ENCODE measurements around the gene TCF4. TPM values are rescaled to one million over a fixed set of nuclear protein-coding genes. Genes with fewer than 3 reads are reported as not detected.

Gene TCF4
- total and polyA plus RNA-seq, 2 donors (not counting 3 experiments of a cell fraction or from before 2014, with no cell fraction given): 183 to 390 TPM

DNA sequence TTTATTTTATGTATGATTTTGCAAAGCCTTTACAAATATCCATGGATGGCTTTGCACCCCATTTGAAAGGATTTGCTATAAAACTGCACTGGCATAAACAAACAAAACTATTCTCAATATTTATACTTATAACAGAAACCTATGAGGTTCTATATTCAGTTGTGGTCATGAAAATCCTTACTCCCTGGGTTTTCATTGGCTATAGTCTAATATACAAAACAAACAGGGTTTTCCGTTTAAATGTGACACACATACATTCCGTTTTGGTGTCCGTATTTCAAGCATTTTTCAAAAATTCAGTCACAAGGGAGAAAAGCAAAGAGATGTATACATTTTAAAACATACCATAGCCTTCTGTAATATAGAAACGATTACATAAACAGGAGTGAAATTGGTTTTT is 100.0 kb downstream of the TCF4 start:
- Histone ChIP-seq H3K4me3 (replicated peaks in 1 of 3; ENCODE audit: insufficient read depth in 1 of 3, low read depth in 1 of 3, low read length in 3 of 3) (no peak overlapping the region), H3K79me2 (ENCODE audit: control insufficient read depth, insufficient read depth, low read length) (peaks cover 60% of the 10 kb centered on the region), H3K27ac (ENCODE audit: insufficient read depth, low read depth, low read length) (no peak overlapping the region), H3K36me3 (ENCODE audit: control insufficient read depth in 2 of 2, extremely low read depth in 1 of 2, insufficient read depth in 2 of 2, low read length in 2 of 2) (no peaks in the 10 kb centered on the region), H3K9me1 (replicated peaks; ENCODE audit: control insufficient read depth, extremely low read depth, insufficient read depth, low read length) (no peaks in the 10 kb centered on the region), H3K9me3 (replicated peaks; ENCODE audit: control insufficient read depth, insufficient read depth, low read length) (no peaks in the 10 kb centered on the region), H4K20me1 (replicated peaks; ENCODE audit: control insufficient read depth, extremely low read depth, insufficient read depth, low read length) (peaks cover 2% of the 10 kb centered on the region), H3K4me1 (ENCODE audit: control insufficient read depth, extremely low read depth, insufficient read depth, low read length) (peaks cover 20% of the 10 kb centered on the region), H3K4me2 (ENCODE audit: insufficient read depth, low read length) (no peak overlapping the region), H3K27me3 (ENCODE audit: control insufficient read depth in 2 of 2, insufficient read depth in 2 of 2, low read length in 2 of 2) (no peaks in the 10 kb centered on the region), H3K9ac (replicated peaks; ENCODE audit: extremely low read depth, insufficient read depth, low read length) (no peak overlapping the region), H2AFZ (ENCODE audit: low read depth, low read length) (no peak overlapping the region)
- ChIA-PET POLR2A (no interaction called here), CTCF (interaction anchor here (1.5 to 1.6 kb wide), 2 partner anchors 23 to 294 kb away, joined by 3 to 4 read pairs; no protein-coding TSS in a partner anchor)
- DNase-seq (ENCODE audit: low read depth, low spot score): no peak
- FAIRE-seq: no peak
- intact Hi-C loops (cut with micrococcal nuclease) (no loop called here), dilution Hi-C loops (cut with MboI; ENCODE audit: extremely low pct_ligation_motif_present, low sequenced_read_pairs) (no loop called here)
- BruUV-seq (replicated peaks): no TSS peak
- TF ChIP-seq POLR2A (IDR thresholded peaks at IDR 0.05; ENCODE audit: low read depth, low read length) (no peak), MYC (IDR thresholded peaks at IDR 0.05; ENCODE audit: low read depth, low read length) (no peak), GATA2 (IDR thresholded peaks at IDR 0.05; ENCODE audit: insufficient read depth, insufficient read length, low read depth, low read length) (no peak), FOS (IDR thresholded peaks at IDR 0.05; ENCODE audit: borderline replicate concordance, insufficient read depth, low read length) (no peak), JUN (IDR thresholded peaks at IDR 0.05; ENCODE audit: borderline replicate concordance, insufficient read depth, insufficient read length, low read depth) (no peak), EZH2 (IDR thresholded peaks at IDR 0.05; ENCODE audit: borderline replicate concordance, low read depth, low read length, severe bottlenecking) (no peak), POLR2AphosphoS5 (IDR thresholded peaks at IDR 0.05; ENCODE audit: insufficient read depth, low read depth, low read length) (no peak)
- TF ChIP-seq, protein P1, sequence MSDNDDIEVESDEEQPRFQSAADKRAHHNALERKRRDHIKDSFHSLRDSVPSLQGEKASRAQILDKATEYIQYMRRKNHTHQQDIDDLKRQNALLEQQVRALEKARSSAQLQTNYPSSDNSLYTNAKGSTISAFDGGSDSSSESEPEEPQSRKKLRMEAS (IDR thresholded peaks at IDR 0.05; ENCODE audit: insufficient read depth, insufficient read length): no peak
- TF ChIP-seq, protein P2, sequence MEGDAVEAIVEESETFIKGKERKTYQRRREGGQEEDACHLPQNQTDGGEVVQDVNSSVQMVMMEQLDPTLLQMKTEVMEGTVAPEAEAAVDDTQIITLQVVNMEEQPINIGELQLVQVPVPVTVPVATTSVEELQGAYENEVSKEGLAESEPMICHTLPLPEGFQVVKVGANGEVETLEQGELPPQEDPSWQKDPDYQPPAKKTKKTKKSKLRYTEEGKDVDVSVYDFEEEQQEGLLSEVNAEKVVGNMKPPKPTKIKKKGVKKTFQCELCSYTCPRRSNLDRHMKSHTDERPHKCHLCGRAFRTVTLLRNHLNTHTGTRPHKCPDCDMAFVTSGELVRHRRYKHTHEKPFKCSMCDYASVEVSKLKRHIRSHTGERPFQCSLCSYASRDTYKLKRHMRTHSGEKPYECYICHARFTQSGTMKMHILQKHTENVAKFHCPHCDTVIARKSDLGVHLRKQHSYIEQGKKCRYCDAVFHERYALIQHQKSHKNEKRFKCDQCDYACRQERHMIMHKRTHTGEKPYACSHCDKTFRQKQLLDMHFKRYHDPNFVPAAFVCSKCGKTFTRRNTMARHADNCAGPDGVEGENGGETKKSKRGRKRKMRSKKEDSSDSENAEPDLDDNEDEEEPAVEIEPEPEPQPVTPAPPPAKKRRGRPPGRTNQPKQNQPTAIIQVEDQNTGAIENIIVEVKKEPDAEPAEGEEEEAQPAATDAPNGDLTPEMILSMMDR (IDR thresholded peaks at IDR 0.05; ENCODE audit: extremely low read depth in 1 of 2, insufficient read depth in 1 of 2, low read depth in 1 of 2, low read length in 2 of 2): no peak
